ENCODE data around the gene CLCN4.

- TF ChIP-seq CTCF (IDR thresholded peaks at IDR 0.05 in 8 of 11, conservative IDR thresholded peaks at IDR 0.05 in 3 of 11): no peak
- TF ChIP-seq POLR2A (IDR thresholded peaks at IDR 0.05): no peak
- TF ChIP-seq POLR2AphosphoS5 (IDR thresholded peaks at IDR 0.05): no peak
Measured at GRCh38 chrX:10120331-10120730, 36.4 kb upstream of the CLCN4 start.
